Measurements from ENCODE around the gene CES2. TPM values are rescaled to one million over a fixed set of nuclear protein-coding genes. Genes with fewer than 3 reads are reported as not detected.

CES2 gene
- total and polyA plus RNA-seq, 10 of the 15 experiments (the other 5 are each of a cell fraction or from before 2014, with no cell fraction given): 1.6 to 33.7 (median 21.0) TPM

DNA sequence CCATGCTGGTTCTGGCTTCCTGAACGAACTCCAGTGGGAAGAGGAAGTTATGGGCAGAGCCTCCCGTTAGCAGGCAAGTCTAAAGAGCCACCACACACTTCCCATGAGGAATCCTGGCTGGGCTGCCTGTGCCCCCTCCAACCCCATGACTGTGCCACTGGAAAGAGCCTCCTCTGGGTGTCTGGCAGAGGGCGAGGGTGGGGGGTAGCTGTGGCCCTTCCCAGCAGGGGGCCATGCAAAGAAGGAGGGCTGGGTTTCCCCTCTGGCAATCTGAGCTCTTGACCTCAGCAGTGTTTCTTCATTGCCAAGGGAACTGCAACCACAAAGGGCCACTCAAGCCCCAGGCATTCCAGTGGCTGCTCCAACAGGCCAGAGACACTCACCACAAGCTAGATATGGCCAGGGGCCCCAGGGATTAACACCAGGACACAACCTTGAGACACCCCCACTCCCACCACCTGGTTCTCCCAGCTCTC lies 8.3 kb upstream of the CES2 start:
- H3K36me3 ChIP-seq (ENCODE audit: control insufficient read depth in 2 of 2, insufficient read depth in 2 of 2, low read length in 1 of 2): no peaks in the 10 kb centered on the region
- ChIA-PET RAD21 (ENCODE audit: unreplicated experiment) (interaction anchor here (0.5 to 1.6 kb wide), 3 partner anchors 32 to 319 kb away, joined by 3 to 4 read pairs (median 3); partner anchors contain the start of gene PDP2), CTCF (interaction anchor here (1.0 to 6.7 kb wide), 8 partner anchors 10 to 318 kb away, joined by 3 to 77 read pairs (median 5); partner anchors contain the start of gene NAE1), POLR2A (interaction anchor here (1.1 kb wide), 1 partner anchor 9 kb away, joined by 3 read pairs; no protein-coding TSS in a partner anchor), SMC1A (ENCODE audit: uncharacterized antibody, unreplicated experiment) (interaction anchor here (1.1 kb wide), 1 partner anchor 32 kb away, joined by 3 read pairs; no protein-coding TSS in a partner anchor)
- no peak for FAIRE-seq
- no peaks in the 10 kb centered on the region; a peak in 2 of 4 replicates for H3K27me3 ChIP-seq (replicated peaks in 1 of 2; ENCODE audit: control insufficient read depth in 2 of 2, insufficient read depth in 2 of 2, low read length in 1 of 2)
- in situ Hi-C loops (cut with MboI) (no loop called here), intact Hi-C loops (cut with micrococcal nuclease; ENCODE audit: unreplicated experiment) (loop anchor here (5.0 kb wide), 1 partner anchor 175 kb away; the partner anchor contains the start of gene DYNC1LI2)
- H2AFZ ChIP-seq (ENCODE audit: control insufficient read depth, low read depth, low read length): no peak overlapping the region
- WGBS (ENCODE audit: insufficient coverage, insufficient replicate concordance, low lambda C conversion rate, missing lambda C conversion rate): 26% methylated on average over 3 of the region's 3 CpGs
- H3K4me3 ChIP-seq: no peak overlapping the region
- no peaks in the 10 kb centered on the region for H3K79me2 ChIP-seq (ENCODE audit: control insufficient read depth, insufficient read depth, low read length)
- no TSS peak for BruUV-seq (replicated peaks)
- peaks cover 29% of the 10 kb centered on the region for H3K4me1 ChIP-seq (ENCODE audit: control insufficient read depth, insufficient read depth, low read length)
- H3K4me2 ChIP-seq (ENCODE audit: control insufficient read depth, insufficient read depth): 0 out of 2 replicates have a peak overlapping the region, but pooled peaks have one; percentile 9
- no peak for DNase-seq (ENCODE audit: low read depth, low spot score)
- no peaks in the 10 kb centered on the region for H3K9me3 ChIP-seq (replicated peaks; ENCODE audit: control insufficient read depth, insufficient read depth, low read length)
- peak; percentile 54 for ATAC-seq
- H4K20me1 ChIP-seq (ENCODE audit: control insufficient read depth, insufficient read depth): no peaks in the 10 kb centered on the region
- H3K9ac ChIP-seq (ENCODE audit: control insufficient read depth, insufficient read depth, low read length): no peak overlapping the region
- peak overlapping the region; percentile 24; the same call in 1 of the 2 replicates for H3K27ac ChIP-seq (ENCODE audit: control insufficient read depth, insufficient read depth)
- TF ChIP-seq YBX1 (IDR thresholded peaks at IDR 0.05): no peak
- peak; percentile 55; the same call in 1 of the 3 replicates for TF ChIP-seq POU2F2 (IDR thresholded peaks at IDR 0.05; ENCODE audit: borderline replicate concordance, low read depth, low read length)
- no peak for TF ChIP-seq RBBP5 (conservative IDR thresholded peaks at IDR 0.05)
- no peak for TF ChIP-seq NFYA (IDR thresholded peaks at IDR 0.05; ENCODE audit: borderline replicate concordance, low read depth, low read length)
- TF ChIP-seq IKZF1 (conservative IDR thresholded peaks at IDR 0.05): peak; percentile 63
- no peak for TF ChIP-seq CBX5 (IDR thresholded peaks at IDR 0.05; ENCODE audit: low read depth)
- TF ChIP-seq, protein P1, sequence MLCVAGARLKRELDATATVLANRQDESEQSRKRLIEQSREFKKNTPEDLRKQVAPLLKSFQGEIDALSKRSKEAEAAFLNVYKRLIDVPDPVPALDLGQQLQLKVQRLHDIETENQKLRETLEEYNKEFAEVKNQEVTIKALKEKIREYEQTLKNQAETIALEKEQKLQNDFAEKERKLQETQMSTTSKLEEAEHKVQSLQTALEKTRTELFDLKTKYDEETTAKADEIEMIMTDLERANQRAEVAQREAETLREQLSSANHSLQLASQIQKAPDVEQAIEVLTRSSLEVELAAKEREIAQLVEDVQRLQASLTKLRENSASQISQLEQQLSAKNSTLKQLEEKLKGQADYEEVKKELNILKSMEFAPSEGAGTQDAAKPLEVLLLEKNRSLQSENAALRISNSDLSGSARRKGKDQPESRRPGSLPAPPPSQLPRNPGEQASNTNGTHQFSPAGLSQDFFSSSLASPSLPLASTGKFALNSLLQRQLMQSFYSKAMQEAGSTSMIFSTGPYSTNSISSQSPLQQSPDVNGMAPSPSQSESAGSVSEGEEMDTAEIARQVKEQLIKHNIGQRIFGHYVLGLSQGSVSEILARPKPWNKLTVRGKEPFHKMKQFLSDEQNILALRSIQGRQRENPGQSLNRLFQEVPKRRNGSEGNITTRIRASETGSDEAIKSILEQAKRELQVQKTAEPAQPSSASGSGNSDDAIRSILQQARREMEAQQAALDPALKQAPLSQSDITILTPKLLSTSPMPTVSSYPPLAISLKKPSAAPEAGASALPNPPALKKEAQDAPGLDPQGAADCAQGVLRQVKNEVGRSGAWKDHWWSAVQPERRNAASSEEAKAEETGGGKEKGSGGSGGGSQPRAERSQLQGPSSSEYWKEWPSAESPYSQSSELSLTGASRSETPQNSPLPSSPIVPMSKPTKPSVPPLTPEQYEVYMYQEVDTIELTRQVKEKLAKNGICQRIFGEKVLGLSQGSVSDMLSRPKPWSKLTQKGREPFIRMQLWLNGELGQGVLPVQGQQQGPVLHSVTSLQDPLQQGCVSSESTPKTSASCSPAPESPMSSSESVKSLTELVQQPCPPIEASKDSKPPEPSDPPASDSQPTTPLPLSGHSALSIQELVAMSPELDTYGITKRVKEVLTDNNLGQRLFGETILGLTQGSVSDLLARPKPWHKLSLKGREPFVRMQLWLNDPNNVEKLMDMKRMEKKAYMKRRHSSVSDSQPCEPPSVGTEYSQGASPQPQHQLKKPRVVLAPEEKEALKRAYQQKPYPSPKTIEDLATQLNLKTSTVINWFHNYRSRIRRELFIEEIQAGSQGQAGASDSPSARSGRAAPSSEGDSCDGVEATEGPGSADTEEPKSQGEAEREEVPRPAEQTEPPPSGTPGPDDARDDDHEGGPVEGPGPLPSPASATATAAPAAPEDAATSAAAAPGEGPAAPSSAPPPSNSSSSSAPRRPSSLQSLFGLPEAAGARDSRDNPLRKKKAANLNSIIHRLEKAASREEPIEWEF (IDR thresholded peaks at IDR 0.05; ENCODE audit: insufficient replicate concordance, low read depth, low read length): no peak
- peak; percentile 19; the same call in 1 of the 2 replicates for TF ChIP-seq PAX5 (IDR thresholded peaks at IDR 0.05; ENCODE audit: borderline replicate concordance, low read depth, low read length)
- TF ChIP-seq, protein P2, sequence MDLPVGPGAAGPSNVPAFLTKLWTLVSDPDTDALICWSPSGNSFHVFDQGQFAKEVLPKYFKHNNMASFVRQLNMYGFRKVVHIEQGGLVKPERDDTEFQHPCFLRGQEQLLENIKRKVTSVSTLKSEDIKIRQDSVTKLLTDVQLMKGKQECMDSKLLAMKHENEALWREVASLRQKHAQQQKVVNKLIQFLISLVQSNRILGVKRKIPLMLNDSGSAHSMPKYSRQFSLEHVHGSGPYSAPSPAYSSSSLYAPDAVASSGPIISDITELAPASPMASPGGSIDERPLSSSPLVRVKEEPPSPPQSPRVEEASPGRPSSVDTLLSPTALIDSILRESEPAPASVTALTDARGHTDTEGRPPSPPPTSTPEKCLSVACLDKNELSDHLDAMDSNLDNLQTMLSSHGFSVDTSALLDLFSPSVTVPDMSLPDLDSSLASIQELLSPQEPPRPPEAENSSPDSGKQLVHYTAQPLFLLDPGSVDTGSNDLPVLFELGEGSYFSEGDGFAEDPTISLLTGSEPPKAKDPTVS (IDR thresholded peaks at IDR 0.05; ENCODE audit: low read depth, low read length): no peak
- TF ChIP-seq, protein P3, sequence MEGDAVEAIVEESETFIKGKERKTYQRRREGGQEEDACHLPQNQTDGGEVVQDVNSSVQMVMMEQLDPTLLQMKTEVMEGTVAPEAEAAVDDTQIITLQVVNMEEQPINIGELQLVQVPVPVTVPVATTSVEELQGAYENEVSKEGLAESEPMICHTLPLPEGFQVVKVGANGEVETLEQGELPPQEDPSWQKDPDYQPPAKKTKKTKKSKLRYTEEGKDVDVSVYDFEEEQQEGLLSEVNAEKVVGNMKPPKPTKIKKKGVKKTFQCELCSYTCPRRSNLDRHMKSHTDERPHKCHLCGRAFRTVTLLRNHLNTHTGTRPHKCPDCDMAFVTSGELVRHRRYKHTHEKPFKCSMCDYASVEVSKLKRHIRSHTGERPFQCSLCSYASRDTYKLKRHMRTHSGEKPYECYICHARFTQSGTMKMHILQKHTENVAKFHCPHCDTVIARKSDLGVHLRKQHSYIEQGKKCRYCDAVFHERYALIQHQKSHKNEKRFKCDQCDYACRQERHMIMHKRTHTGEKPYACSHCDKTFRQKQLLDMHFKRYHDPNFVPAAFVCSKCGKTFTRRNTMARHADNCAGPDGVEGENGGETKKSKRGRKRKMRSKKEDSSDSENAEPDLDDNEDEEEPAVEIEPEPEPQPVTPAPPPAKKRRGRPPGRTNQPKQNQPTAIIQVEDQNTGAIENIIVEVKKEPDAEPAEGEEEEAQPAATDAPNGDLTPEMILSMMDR (IDR thresholded peaks at IDR 0.05 in 2 of 3, conservative IDR thresholded peaks at IDR 0.05 in 1 of 3; ENCODE audit: control insufficient read depth in 2 of 3, extremely low read depth in 1 of 3, insufficient read depth in 1 of 3, low read depth in 3 of 3, low read length in 3 of 3): 0 out of 6 replicates have a peak, but pooled peaks of 1 of the 3 experiments have one; percentile 1
- TF ChIP-seq PML (IDR thresholded peaks at IDR 0.05; ENCODE audit: low read length): no peak
- TF ChIP-seq GABPA (IDR thresholded peaks at IDR 0.05; ENCODE audit: low read depth): no peak
- no peak for TF ChIP-seq DPF2 (IDR thresholded peaks at IDR 0.05)
- TF ChIP-seq LARP7 (IDR thresholded peaks at IDR 0.05): no peak
- TF ChIP-seq RUNX3 (IDR thresholded peaks at IDR 0.05; ENCODE audit: low read length): peak; percentile 73
- TF ChIP-seq TCF12 (IDR thresholded peaks at IDR 0.05; ENCODE audit: low read depth, low read length): no peak
